Measurements from ENCODE around the gene NOTCH1.

NOTCH1 gene

GRCh38 chr9:136532799-136533774 is 12.8 kb downstream of the NOTCH1 start:
- Histone ChIP-seq H3K36me3 (replicated peaks; ENCODE audit: insufficient read depth, low read length) (no peaks in the 10 kb centered on the region), H3F3A (ENCODE audit: insufficient read depth, low read length) (peaks cover 3% of the 10 kb centered on the region; the same call in 1 of the 2 replicates), H4K20me1 (ENCODE audit: insufficient read depth, low read length) (no peaks in the 10 kb centered on the region), H3K9me3 (replicated peaks; ENCODE audit: insufficient read depth, low read length) (no peaks in the 10 kb centered on the region), H3K27me3 (replicated peaks; ENCODE audit: insufficient read depth, low read length) (no peaks in the 10 kb centered on the region), H3K9ac (ENCODE audit: low read length) (no peak overlapping the region), H3K4me1 (ENCODE audit: low read length) (peaks cover 11% of the 10 kb centered on the region), H3K9me2 (replicated peaks; ENCODE audit: insufficient read depth, low read length) (no peaks in the 10 kb centered on the region), H3K27ac (ENCODE audit: low read length) (no peak overlapping the region), H2AFZ (ENCODE audit: low read length) (no peak overlapping the region), H3K4me2 (ENCODE audit: low read depth, low read length) (no peak overlapping the region), H3K79me2 (ENCODE audit: low read length) (peaks cover 92% of the 10 kb centered on the region), H3K4me3 (ENCODE audit: low read length) (no peak overlapping the region)
- DNase-seq, result no peak
- TF ChIP-seq EZH2phosphoT487 (IDR thresholded peaks at IDR 0.05; ENCODE audit: low read length) (no peak), EZH2 (optimal IDR thresholded peaks at IDR 0.05; ENCODE audit: low read depth, low read length) (no peak), CTCF (IDR thresholded peaks at IDR 0.05; ENCODE audit: low read length) (no peak)

GRCh38 chr9:136531904-136532798 is 13.7 kb downstream of the NOTCH1 start:
- TF ChIP-seq CTCF (IDR thresholded peaks at IDR 0.05; ENCODE audit: low read length) (no peak), EZH2 (optimal IDR thresholded peaks at IDR 0.05; ENCODE audit: low read depth, low read length) (no peak)
- no peak for DNase-seq
- Histone ChIP-seq H3K27ac (ENCODE audit: low read length) (no peak overlapping the region), H3K9ac (ENCODE audit: low read length) (no peak overlapping the region), H3K9me3 (replicated peaks; ENCODE audit: insufficient read depth, low read length) (no peaks in the 10 kb centered on the region), H3K9me2 (replicated peaks; ENCODE audit: insufficient read depth, low read length) (no peaks in the 10 kb centered on the region), H4K20me1 (ENCODE audit: insufficient read depth, low read length) (no peaks in the 10 kb centered on the region), H3K4me3 (ENCODE audit: low read length) (no peak overlapping the region), H3K79me2 (ENCODE audit: low read length) (peaks cover 92% of the 10 kb centered on the region), H3K4me2 (ENCODE audit: low read depth, low read length) (no peak overlapping the region), H3K27me3 (replicated peaks; ENCODE audit: insufficient read depth, low read length) (no peaks in the 10 kb centered on the region), H3K36me3 (replicated peaks; ENCODE audit: insufficient read depth, low read length) (no peaks in the 10 kb centered on the region), H2AFZ (ENCODE audit: low read length) (no peak overlapping the region), H3K4me1 (ENCODE audit: low read length) (peaks cover 2% of the 10 kb centered on the region; the same call in 1 of the 2 replicates), H3F3A (ENCODE audit: insufficient read depth, low read length) (no peaks in the 10 kb centered on the region)

- Histone ChIP-seq H3K79me2 (ENCODE audit: low read length) (peaks cover 92% of the 10 kb centered on the region), H3K4me1 (ENCODE audit: low read length) (no peaks in the 10 kb centered on the region), H3K9me2 (replicated peaks; ENCODE audit: insufficient read depth, low read length) (no peaks in the 10 kb centered on the region), H3K27ac (ENCODE audit: low read length) (no peak overlapping the region), H3K27me3 (replicated peaks; ENCODE audit: insufficient read depth, low read length) (no peaks in the 10 kb centered on the region), H3F3A (ENCODE audit: insufficient read depth, low read length) (no peaks in the 10 kb centered on the region), H3K4me2 (ENCODE audit: low read depth, low read length) (no peak overlapping the region), H2AFZ (ENCODE audit: low read length) (no peak overlapping the region), H3K4me3 (ENCODE audit: low read length) (no peak overlapping the region), H3K9me3 (replicated peaks; ENCODE audit: insufficient read depth, low read length) (no peaks in the 10 kb centered on the region), H3K36me3 (replicated peaks; ENCODE audit: insufficient read depth, low read length) (no peaks in the 10 kb centered on the region), H3K9ac (ENCODE audit: low read length) (no peak overlapping the region), H4K20me1 (ENCODE audit: insufficient read depth, low read length) (no peaks in the 10 kb centered on the region)
- TF ChIP-seq EZH2 (optimal IDR thresholded peaks at IDR 0.05; ENCODE audit: low read depth, low read length), result no peak
- TF ChIP-seq CTCF (IDR thresholded peaks at IDR 0.05; ENCODE audit: low read length), result no peak
- no peak for TF ChIP-seq EZH2phosphoT487 (IDR thresholded peaks at IDR 0.05; ENCODE audit: low read length)
- no peak for DNase-seq
These were observed 14.5 kb downstream of the NOTCH1 start for GRCh38 chr9:136531186-136531903.
